CD4-positive, alpha-beta T cell treated with Interleukin-6 at 100 ng/mL for 8 hours (primary cell): ENCODE results near the gene CYRIA.

Experiments
- DNase-seq: peaks from one replicate; pipeline ENCODE4 v3.0.0-alpha.2; 2020; ENCODE audit warnings: mixed read lengths, low spot score

The CYRIA gene

GRCh38 chr2:16629044-16629443, 36.6 kb downstream of the CYRIA start:
- DNase-seq = no peak

DNA sequence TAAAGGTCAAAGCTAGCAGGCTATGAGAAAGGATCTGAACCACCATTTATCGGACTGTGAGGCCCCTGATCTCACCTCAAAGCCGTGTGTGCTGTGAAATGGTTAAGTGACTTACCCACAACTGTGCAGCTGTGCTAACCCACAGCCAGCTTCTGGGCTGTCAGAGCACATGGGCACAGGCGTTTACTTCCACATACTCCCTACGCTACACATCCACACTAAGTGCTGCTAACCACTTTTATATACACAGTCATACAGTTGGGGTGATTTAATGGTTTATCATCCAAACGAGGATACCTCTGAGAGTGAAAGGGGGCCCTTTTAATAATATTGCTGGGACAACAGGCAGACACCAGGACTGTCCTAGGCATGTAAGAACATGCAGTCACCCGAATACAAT, 37.3 kb downstream of the CYRIA start:
- DNase-seq = no peak

DNA sequence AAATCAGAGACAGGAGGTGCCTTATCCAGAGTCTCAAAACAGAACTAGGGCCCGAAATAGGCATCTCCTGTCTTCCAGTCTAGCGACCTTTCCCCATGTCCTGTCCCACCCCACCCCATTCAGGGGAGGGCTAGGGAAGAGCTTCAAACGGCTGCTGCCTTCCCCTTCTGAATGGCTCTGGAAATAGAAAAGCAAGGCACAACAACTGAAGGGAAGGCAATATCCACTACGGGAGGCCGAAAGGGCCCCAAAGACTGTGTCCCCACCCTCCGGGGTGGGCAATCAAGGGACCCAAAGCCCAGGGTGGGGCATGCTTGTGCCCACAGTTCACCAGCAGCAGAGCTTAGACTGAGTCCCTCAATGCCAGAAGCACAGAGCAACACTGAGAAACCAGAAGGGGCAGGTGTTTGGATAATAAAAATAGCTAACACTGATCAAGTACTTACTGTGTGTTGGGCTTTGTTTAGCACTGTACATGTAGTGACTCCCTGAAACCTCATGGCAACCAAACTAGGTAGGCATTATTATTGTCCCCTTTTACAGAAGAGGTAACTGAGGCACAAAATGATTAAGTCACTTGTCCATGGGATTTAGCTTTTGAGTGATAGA, 38.5 kb downstream of the CYRIA start:
- no peak for DNase-seq

- no peak for DNase-seq
Observed at GRCh38 chr2:16626497-16626896, 39.1 kb downstream of the CYRIA start.

DNA sequence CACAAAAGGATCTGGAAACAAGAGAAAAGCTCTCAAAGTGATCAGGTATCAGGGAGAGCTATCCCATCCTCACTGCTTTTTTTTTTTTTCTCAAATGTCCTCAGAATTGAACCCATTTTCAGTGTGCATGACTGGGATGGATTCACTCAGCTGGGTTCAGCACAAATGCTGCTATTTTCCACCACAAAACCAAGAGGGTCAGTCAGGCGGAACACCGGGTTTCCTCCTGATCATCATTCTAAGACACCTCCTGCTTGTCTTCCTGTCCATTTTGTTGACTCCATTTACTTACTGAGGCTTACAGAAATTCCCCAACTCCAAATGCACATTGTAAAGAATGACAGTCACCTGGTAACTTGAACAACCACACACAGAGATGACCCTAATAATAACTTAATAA, 39.9 kb downstream of the CYRIA start:
- no peak for DNase-seq

DNA sequence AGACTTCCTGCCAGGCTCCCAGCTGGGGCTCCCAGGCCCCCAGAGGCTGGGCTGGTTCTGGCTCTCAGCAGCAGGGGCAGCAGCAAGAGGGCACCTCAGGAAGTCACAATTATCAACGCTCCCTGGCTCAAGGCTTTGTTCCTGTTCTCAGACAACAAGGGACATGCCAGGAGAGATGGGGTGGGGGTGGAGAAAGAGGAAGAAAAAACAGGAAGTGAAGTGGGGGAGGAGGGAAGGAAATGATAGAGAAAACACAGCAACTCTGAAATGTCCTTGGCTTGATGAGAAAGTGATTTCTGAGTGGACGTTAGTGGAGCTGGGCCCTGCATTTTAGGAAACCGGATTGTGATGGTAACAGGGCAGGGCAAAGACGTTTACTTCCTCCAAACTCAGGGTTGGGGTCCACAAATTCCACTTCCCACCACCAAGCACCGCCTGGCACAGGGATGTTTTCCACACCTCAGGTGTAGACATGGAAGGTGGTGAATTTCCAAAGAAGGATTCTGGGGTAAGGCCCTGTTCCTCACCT, 40.4 kb downstream of the CYRIA start:
- no peak for DNase-seq

DNA sequence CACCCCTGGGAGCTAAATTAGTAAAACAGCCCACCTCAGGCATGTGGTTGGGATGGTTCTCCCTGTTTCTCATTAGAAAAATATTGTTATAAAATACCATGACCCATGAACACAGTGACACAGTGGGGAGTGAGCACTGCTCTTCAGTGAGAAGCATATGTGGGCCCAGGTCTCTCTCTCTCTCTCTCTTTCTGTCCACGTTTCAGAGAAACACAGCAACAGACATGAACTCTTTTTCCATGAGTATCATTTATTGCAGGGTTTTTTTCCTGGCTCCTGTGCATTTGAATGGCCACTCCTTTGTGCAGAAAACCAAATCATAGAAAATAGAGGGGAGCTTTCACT, 41.2 kb downstream of the CYRIA start:
- no peak for DNase-seq

GRCh38 chr2:16623564-16624435, 41.8 kb downstream of the CYRIA start:
- DNase-seq = no peak

- no peak for DNase-seq
Observed at GRCh38 chr2:16623031-16623430, 42.6 kb downstream of the CYRIA start.

- DNase-seq = no peak
Observed at GRCh38 chr2:16622399-16622968, 43.1 kb downstream of the CYRIA start.

- no peak for DNase-seq
Observed at GRCh38 chr2:16621316-16621715, 44.3 kb downstream of the CYRIA start.

GRCh38 chr2:16620590-16620989, 45.0 kb downstream of the CYRIA start:
- DNase-seq = no peak

DNA sequence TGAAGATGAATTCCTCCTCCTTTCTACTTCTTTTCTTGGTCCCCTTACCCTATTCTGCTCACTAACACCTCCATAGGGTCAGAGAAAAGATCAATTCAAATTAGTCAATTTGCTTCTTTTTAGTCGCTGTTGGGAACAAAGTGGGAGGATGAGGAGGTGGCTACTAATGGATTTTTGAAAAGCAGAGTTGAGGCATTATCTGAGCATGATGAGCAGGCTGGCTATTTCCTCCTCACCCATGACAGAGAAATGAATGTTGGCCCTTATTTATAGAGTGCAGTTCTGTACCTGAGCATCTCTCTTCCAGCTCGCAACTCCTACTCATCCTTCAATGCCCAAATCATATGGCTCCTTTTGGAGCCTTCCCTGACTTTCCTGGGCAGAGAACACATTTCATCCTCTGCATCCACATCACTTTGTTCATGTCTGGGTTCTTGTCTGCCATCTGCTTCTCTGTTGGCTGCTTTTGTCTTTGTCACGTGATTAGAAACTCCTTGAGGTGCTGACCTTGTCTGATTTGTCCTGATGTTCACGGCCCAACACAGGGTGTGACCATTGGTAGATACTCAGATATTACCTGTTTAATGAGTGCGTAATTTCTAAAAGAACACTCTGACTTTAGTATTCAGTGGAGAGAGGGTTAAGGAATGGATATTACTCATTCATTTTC, 45.9 kb downstream of the CYRIA start:
- no peak for DNase-seq

- no peak for DNase-seq
Observed at GRCh38 chr2:16617282-16618266, 48.1 kb downstream of the CYRIA start.
